Measurements from ENCODE around the gene ZER1.
A peak's percentile ranks its signal among the peaks of the same experiment; 100 is the strongest.
"Not testable (repeated sequence)": the region's sequence is repeated elsewhere in the genome, so short reads cannot be mapped to it uniquely, and the experiment has no call there.

Gene ZER1

DNA sequence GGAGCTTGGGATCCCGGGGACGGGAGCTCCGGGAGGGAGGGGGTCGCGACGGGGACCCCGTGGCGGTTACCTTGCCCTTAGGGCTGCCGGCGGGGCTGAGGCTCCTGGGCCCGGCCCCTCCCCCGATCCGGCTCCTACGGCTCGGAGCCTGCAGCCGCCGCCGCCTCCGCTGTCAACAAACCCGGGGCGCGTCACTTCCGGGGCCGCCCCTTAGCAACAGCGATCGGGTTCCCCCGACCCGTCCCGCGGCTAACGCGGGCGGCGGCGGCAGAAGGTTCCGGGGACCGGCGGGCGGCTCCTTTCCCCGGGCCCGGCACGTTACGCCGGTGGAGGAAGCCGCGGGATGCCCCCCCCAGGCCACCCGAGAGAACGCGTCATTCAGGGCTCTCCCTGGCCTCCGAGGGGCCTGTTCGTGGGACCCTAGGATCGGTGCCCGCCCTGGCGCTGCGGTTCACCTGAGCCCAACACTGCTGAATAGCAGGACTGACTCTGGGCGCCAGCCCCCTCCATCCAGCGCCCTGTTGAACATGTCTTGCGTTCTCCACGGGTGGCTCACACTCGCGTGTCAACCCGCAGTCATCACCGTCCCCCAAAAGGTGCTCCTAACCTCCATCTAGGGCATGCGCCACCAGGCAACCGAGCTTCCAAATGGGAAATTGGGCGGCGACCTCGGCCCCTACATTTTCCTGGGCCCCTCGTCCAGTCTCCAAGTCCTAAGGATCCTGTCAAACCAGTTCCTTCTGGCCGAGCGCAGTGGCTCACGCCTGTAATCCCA, at the start of gene ZER1:
TSS of gene ZER1 (minus strand) at position 183 of the 775 bp plus-strand sequence. CDS start 16,362 bp downstream, outside the sequence.
- peak; percentile 94 for DNase-seq

DNA sequence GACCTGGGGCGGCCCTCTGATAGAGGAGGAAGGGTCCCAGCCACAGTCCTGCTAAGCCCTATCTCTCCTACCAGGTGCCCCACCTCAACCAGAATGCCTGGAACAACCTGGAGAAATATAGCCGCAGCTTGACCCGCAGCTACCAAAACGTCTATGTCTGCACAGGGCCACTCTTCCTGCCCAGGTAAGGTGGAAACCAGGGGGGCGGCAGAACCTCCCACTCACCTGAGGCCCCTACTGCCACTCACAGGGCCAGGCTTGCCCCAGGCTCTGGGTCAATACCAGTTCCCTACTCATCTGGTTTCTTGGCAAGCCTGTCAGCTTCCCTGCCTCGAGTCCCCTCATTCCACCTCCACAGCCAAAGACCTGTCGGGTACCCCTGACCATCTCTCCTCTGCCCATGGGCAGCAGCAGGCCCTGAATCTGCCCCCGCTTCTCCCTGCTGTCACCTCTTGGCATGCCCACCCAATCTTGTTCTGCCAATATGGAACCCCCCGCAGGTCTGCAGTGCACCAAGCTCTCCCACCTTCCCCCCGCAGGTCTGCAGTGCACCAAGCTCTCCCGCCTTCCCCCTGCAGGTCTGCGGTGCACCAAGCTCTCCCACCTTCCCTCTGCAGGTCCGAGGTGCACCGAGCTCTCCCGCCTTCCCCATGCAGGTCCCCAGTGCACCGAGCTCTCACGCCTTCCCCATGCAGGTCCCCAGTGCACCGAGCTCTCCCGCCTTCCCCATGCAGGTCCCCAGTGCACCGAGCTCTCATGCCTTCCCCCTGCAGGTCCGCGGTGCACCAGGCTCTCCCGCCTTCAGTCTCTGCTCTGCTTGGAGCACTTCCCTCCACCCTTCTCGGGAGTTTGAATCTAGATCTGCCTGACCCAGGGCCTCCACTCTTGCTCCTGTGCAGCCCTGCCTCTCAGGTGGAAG, 49.2 kb upstream of the ZER1 start:
- no peak for DNase-seq

DNA sequence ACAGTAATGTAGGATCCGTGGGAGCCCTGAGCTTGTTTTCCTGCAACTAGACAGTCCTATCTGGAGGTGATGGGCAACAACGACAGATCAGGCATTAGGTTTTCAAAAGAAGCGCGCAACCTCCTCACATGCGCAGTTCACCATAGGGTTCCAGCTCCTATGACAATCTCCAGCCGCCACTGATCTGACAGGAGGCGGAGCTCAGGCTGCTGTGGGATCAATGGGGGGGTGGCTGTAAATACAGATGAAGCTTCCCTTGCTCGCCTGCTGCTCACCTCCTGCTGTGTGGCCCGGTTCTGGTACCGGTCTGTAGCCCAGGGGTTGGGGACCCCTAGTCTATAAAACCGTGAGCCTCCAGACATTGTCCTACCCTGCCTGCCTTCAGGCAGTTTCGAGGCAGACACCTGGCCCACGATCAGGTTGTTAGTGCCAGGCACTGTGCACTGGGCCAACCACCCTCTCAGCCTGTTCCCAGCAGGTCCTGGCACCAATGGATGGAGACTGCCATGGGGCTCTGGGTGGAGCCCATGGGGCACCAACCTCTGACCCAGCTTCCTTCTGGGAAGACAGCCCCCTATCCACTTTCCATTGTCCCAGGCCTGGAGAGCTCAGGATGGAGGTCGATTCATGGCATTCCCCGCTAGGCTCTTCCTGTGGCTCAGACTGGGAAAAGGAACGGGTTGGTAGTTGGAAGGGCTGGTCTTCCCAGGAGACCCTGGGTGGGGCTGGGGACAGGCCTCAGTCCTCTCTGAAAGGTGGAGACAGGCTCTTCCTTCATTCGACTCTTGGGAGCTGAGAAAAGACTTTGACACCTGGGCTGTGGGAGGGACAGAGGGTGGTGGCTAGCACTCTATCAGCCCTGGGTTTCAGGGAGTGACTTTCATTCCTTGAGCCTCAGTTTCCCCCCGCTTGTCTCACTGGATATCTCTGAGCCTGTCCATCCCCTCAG, 48.3 kb upstream of the ZER1 start:
- DNase-seq = no peak

DNA sequence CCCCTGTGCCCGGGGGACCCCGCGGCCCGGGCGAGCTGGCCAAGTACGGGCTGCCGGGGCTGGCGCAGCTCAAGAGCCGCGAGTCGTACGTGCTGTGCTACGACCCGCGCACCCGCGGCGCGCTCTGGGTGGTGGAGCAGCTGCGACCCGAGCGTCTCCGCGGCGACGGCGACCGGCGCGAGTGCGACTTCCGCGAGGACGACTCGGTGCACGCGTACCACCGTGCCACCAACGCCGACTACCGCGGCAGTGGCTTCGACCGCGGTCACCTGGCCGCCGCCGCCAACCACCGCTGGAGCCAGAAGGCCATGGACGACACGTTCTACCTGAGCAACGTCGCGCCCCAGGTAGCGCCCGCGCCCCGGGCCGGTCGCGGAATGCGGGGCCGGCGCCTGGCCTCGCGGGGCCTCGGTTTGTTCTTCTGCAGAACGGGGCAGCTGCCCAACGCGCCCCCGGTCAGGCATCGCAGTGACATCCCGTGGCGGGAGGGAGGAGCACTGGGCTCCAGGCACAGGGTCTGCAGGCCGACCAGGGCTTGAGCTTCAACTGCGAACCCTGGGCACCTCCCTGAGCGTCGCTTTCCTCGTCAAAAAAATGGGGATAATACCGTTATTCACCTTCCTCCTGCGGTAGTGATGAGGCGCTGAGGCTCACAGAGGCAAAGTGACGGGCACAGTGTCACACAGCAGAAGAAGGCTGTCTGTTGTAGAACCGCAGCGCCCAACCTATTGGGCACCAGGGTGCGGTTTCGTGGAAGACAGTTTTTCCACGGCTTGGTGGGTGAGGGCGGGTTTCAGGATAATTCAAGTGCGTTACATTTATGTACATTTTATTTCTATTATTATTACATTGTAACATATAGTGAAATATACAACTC, 47.4 kb upstream of the ZER1 start:
- no peak for DNase-seq

DNA sequence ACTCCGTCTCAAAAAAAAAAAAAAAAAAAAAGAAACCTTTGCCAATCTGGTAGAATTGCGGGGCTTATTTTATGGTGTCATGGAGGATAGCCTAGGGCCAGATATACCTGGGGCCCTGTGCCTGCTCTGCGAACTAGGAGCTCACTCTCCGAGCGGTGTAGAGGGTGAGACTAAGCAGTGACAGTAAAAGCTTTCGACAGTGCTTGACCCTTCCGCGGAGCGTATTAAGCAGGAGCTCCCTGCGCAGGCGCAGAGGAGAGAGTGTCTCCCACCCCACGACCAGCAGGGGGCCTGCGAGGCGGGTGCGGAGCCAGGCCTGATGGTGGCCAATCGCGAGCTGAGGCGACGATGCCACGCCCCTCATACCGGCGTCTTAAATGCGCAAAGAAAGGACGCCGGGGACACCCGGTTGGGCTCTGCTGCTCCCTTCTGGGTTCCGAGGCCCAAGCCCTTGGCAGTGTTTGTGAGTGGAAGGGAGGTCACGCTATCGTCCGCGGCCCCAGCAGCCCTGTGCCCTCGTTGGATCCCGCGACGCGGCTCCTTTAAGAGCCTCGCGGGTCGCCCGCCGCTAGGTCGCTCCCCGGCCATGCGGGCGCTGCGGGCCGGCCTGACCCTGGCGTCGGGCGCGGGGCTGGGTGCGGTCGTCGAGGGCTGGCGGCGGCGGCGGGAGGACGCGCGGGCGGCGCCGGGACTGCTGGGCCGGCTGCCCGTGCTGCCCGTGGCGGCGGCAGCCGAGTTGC, 46.5 kb upstream of the ZER1 start, which contains the start of gene ENDOG:
TSS of gene ENDOG (plus strand) at position 402 of the 740 bp plus-strand sequence. CDS start at position 587, 185 bp downstream.
- peak; percentile 98 for DNase-seq

DNA sequence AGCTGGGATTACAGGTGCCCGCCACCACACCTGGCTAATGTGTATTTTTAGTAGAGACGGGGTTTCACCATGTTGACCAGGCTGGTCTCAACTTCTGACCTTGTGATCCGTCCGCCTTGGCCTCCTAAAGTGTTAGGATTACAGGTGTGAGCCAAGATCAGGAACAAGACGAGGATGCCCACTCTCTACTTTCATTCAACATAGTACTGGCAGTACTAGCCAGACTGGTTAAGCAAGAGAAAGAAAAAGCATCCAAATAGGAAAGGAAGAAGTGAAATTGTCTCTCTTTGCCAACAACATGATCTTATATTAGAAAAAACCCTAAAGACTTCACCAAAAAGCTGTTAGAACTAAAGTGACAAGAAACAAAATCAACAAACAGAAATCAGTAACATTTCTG, 39.1 kb upstream of the ZER1 start:
- no peak for DNase-seq

DNA sequence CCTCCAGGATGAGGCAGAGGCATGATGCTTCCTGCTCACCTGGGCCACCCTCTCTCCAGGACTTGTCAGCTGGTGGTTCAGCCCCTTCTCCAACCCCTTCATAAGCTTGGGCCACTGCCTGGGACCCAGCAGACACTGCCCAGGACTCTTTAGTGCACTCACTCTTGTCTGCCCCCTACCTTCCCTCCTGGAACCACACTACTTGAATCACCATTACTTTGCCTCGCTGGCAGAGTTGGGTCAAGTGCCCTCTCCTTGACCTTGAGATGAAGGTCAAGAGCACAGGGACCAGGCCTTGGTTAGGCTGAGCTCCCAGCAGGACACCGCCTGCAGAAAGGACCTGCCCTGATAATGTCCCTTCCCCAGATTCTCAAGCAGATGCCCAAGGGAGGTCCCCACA, 38.1 kb upstream of the ZER1 start:
- DNase-seq = no peak

DNA sequence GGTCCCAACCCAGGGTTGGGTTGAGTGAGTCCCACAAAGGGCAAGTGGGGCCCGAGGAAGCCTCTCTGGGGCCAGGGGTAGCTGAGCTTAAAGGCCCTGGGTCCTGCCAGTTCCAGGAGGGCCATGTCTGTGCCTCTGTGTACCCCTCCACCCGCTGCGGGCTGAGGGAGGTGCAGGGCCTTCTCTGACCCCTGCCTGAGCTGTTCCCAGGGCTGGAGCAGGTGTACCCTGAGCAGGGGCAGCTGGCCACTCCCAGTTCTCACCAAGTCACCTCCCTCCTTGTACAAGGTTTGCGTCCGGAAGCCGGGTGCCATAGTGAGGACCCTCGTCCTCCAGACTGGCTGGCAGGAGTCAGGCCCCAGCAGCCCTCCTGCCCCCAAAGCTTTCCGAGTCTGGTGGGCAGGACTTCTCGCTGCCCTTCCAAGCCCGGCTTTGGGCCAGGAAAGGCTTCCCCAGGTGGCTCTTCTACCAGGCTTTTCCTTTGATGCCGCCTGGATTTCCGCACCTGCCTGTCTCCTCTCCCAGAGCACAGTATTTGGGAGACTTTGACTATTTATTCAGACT, 37.4 kb upstream of the ZER1 start:
- no peak for DNase-seq

DNA sequence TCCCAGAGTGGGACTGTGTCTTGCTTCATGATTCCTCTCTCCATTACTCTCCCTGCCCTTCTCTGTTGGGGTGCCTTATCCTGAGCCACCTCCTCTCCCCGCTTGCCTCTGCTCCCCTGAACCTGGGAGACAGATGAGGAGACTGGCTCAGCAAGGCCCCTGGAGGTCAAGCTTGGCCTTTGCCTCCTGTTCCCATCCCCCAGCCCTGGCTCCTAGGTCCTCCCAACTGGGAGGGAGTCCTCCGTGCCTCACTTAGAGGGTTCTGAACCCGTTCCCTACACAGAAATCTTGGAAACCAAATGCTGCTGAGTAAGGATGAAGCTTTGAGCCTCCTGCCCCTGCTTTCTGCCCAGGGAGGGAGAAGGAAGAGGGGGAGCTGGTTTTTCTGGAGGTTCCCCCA, 36.8 kb upstream of the ZER1 start:
- DNase-seq = no peak

DNA sequence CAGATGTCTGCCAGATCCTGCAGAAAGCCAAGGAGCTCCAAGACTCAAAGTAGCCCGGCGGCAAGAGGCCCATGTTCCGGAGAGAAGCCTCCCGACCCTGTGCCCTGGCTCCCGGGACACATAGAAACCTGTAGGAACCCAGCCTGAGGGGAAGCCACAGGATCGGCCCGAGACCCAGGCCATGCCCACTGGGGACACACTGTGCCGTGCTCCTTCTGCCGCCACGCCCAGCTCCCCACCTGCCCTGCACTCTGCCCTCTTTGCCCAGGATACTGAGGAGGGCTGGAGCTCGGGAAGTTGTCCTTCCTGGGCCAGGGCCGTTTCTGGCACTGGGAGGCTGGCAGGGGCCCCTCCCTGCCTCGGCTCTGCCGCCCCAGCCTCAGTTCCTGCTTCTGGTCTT, 36.1 kb upstream of the ZER1 start:
- DNase-seq = no peak

DNA sequence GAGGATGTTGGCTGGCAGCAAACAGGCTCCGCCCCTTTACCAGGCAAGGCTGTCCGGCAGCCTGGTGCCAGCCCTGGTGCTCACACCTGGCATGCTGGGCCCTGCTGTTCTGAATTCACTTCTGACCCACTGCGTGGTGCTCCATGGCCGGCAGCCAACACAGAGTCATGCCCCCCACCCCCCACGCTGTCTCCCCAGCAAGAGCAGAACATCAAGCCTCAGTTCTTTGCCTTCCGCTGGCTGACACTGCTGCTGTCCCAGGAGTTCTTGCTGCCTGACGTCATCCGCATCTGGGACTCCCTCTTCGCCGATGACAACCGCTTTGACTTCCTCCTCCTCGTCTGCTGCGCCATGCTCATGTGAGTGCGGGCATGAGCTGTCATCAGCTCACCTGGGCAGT, 33.9 kb upstream of the ZER1 start:
- DNase-seq = no peak

DNA sequence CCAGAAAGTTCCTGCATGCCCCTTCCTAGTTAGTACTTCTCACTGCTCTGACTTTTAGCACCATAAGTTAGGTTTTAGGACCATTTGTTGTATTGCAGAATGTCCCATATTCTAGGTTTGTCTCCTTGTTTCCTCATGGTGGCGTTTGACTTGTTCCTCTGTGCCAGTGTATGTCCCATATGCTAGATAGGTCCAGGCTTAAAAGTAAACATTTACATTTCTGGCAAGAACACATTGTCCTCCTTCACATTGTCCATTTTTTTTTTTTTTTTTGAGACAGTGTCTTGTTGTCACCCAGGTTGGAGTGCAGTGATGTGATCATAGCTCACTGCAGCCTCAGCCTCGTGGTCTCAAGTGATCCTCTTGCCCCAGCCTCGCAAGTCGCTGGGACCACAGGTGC, 30.8 kb upstream of the ZER1 start:
- DNase-seq = no peak

DNA sequence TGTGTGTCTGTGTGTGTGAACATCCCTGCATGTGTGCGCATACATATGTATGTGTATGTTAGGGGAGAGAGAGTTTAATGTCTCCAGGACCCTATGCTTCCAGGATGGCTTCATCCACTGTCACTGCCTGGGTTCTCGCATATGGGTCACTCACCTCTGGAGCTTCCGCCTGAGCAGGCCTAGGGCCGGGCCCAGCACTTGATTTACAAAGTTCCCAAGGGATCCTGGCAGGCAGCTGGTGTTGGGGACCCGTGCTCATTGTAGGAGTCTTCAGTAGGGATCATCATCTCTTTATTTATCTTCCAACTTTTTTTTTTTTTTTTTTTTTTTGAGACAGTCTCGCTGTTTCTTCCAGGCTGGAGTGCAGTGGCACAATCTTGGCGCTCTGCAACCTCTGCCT, 28.3 kb upstream of the ZER1 start:
- no peak for DNase-seq

DNA sequence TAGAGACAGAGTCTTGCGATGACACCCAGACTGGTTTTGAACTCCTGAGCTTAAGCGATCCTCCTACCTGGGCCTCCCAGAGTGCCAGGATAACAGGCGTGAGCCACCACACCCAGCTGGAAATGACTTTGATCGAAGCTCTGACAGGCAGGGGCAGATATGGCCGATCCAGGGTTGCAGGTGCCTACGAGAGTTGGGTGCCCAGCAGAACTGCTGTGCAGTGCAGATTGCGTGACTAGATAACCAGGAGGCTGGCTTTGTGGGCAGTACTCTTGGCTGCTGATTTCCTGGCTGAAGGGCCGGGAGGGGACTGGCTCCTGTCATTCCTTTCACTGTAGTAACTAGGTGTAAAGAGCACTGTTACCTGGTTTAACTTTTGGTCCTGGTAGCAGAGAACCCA, 27.2 kb upstream of the ZER1 start:
- no peak for DNase-seq

DNA sequence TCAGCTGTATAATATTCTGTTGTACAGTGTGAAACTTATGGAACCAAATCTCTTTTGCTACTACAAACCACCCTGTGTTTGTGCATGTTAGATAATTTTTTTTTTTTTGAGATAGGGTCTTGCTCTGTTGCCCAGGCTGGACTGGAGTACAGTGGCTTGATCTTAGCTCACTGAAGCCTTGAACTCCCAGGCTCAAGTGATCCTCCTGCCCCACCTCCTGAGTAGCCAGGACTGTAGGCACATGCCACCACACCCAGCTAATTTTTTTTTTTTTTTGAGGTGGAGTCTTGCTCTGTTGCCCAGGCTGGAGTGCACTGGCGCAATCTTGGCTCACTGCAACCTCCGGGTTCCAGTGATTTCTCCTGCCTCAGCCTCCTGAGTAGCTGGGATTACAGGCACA, 23.2 kb upstream of the ZER1 start:
- DNase-seq = not testable (repeated sequence)

DNA sequence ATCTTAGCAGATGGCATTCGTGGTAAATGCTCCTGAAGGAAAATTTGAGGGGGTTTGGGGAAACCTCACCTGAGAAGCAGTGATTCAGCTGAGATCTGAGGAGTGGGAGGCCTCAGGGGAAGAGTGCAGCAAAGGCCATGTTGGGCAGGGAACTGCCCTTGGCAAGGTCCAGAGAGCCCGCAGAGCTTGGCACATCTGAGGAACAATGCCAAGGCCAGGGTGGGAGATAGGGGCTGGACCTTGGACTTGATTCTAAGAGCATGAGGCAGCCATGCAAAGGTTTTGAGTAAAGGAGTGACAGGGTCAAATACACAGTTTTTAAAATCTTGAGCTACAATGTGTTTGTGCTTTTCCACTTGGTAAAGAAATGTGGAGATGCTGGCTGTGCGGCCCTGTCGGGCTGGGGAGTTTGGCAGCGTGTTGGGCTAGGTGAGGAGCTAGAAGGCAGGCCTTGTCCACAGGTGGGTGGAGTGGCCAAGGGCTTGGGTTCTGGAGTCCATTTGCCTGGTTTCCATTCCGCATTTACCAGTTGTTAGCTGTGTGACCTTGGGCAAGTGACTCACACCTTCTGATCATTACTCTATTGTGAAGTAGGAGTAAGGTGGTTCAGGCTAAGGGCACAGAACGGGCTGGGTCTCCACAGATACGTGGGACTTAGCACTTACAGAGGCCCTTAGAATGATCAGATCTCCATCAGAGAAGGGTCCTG, 21.4 kb upstream of the ZER1 start:
- DNase-seq = no peak

DNA sequence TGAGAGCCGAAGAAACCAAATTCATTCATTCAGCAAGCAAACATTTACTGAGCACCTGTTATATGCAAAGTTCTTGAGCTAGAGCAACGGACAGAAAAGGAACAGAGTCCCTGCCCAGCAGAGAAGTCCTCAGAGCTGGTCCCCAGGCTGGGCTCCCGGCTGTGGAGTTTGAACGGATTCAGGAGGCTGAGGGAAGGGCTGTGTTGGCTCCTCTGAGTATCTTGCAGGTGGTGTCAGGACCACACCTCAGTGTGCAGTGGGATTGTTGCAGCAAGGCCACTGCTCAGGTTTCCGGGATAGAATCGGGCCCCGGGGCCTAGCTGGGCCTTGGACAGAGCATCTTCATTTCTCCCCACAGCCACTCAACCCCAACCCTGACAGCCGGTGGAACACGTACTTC, 20.4 kb upstream of the ZER1 start:
- no peak for DNase-seq

DNA sequence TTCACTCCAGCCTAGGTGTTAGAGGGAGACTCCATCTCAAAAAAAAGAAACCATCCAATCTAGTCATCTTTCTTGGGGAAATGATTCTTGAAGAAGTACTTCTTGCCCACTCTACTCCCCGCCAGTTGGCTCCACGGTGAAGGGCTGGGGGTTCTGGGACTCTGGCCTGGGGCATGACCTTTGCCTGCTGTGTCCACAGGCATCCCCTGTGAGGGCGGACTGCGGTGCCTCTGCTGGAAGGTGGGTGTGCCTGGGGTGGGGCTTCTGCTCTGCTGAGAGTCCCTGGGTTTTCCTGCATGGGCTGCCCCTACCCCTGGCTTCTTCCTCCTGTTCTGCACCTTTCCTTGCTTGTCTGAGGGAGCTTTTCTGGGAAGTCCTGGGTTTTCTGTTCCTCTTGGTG, 18.8 kb upstream of the ZER1 start:
- no peak for DNase-seq

DNA sequence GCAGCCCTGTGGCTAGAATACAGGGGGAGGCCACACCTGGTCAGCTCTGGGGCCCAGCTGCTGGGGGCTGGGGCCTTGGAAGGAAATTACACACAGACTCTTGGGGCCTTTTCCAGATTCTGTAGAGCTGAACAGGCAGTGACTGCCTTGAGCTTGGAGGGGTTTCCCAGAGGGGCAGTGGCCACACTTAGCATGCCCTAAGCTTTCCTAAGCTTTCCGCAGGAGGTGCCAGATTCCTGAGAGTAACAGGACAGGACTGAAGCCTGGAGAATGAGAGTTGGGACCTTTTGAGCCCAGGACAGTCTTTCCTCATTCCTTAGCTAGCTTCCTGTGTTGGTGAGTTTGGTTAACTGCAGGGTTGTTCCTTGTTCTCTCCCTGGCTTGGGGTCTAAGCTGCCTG, 16.7 kb upstream of the ZER1 start:
- no peak for DNase-seq

DNA sequence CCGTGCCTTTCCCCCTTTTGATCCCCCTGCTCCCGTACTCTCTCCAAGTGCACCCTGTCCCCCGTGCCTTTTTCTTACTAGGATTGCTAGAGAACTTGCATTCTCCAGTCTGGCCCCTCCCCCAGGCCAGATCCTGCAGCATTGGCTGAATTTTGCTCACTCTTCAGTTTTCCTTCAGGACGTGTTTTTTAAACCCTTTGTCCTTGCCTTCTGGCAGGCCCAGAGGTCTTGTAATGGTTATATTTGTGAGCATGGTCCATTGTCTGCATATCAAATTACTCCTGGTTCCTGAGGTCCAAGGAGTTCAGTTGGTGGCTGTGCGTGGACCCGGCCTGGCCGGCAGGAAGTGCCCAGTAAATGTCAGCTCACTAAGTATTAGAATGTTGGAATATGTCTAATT, 15.9 kb upstream of the ZER1 start:
- DNase-seq = peak; percentile 48
